VCaP (cell line): ENCODE results near the gene KLF17.

Experiments
- H3K27ac ChIP-seq: fragments of 450-650 bp; 2 replicates; pipeline ENCODE4 v1.5.1; 2017
- TF ChIP-seq, protein P1 (sequence below): fragments of 450-650 bp; conservative IDR thresholded peaks from 2 replicates; pipeline ENCODE4 v1.5.1; 2017; ENCODE audit warnings: mild to moderate bottlenecking, moderate library complexity

KLF17 gene

GRCh38 chr1:44090429-44091252 is 28.0 kb upstream of the KLF17 start:
- TF ChIP-seq, protein P1, sequence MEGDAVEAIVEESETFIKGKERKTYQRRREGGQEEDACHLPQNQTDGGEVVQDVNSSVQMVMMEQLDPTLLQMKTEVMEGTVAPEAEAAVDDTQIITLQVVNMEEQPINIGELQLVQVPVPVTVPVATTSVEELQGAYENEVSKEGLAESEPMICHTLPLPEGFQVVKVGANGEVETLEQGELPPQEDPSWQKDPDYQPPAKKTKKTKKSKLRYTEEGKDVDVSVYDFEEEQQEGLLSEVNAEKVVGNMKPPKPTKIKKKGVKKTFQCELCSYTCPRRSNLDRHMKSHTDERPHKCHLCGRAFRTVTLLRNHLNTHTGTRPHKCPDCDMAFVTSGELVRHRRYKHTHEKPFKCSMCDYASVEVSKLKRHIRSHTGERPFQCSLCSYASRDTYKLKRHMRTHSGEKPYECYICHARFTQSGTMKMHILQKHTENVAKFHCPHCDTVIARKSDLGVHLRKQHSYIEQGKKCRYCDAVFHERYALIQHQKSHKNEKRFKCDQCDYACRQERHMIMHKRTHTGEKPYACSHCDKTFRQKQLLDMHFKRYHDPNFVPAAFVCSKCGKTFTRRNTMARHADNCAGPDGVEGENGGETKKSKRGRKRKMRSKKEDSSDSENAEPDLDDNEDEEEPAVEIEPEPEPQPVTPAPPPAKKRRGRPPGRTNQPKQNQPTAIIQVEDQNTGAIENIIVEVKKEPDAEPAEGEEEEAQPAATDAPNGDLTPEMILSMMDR: no peak
- H3K27ac ChIP-seq: no peak overlapping the region

GRCh38 chr1:44094047-44094446 is 24.6 kb upstream of the KLF17 start:
- TF ChIP-seq, protein P1: no peak
- H3K27ac ChIP-seq: no peak overlapping the region

DNA sequence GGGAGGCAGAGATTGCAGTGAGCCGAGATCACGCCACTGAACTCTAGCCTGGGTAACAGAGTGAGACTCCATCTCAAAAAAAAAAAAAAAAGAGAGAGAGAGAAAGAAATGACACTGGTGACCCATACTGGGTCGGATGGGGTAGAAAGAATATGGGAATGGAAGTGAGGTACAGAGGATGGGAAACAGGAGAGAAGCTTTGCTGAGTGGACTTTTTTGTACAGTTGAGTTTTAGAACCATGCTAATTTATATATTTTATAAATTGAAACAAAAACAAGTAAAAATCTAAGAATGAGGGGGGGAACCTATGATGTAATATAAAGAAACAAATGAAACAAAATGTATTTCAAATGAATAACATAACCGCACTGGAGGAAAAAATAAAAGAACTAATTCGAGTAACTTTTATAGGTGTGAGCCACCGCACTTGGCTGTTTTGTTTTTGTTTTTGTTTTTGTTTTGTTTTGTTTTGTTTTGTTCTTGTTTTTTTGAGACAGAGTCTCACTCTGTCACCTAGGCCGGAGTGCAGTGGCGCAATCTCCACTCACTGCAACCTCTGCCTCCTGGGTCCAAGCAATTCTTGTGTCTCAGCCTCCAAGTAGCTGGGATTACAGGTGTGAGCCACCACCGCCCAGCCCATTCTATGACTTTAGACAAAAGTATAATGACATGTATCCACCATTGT is 18.3 kb upstream of the KLF17 start:
- H3K27ac ChIP-seq: no peak overlapping the region
- TF ChIP-seq, protein P1: no peak

- TF ChIP-seq, protein P1: no peak
- H3K27ac ChIP-seq: no peak overlapping the region
These were observed 17.3 kb upstream of the KLF17 start for GRCh38 chr1:44101328-44101727.

- H3K27ac ChIP-seq: no peak overlapping the region
- TF ChIP-seq, protein P1: no peak
These were observed 15.1 kb upstream of the KLF17 start for GRCh38 chr1:44103270-44104131.

- TF ChIP-seq, protein P1: no peak
- H3K27ac ChIP-seq: no peak overlapping the region
These were observed 12.8 kb upstream of the KLF17 start for GRCh38 chr1:44105810-44106209.

DNA sequence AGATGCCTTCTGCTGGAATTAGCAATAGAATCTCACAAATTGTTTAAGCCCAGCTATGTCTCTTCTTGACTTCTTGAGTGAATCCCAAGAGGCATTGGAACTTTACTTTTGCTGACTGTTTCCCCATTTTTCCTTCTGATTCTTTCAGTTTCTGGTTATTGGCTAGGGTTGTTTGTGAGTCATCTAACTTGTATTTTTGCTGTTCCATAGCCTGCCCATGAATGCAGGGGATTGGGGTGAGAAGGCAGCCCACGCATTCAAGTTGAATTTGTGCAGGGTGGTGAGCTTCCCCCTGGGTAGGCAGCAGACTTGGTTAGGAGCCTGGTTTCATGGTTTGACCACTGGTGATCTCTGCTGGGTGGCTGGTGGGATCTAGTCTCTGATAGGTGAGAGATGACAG is 10.4 kb upstream of the KLF17 start:
- TF ChIP-seq, protein P1: no peak
- H3K27ac ChIP-seq: no peak overlapping the region
